H9 (cell line): ENCODE measurements around the gene RNF175. TPM values are rescaled to one million over a fixed set of nuclear protein-coding genes. Genes with fewer than 3 reads are reported as not detected.

Source experiments
- DNase-seq: peaks from one replicate; pipeline ENCODE4 v3.0.0-alpha.2; 2017
- H2AFZ ChIP-seq: one replicate; pipeline ENCODE4 v1.6.1; 2013; ENCODE audit warnings: mild to moderate bottlenecking, low read length, control low read depth, moderate library complexity
- H2AK5ac ChIP-seq: 2 replicates; pipeline ENCODE4 v1.6.1; 2013; ENCODE audit warnings: low read length, control low read depth, mixed read lengths; ENCODE audit not compliant: insufficient read length
- H2BK120ac ChIP-seq: one replicate; pipeline ENCODE4 v1.6.1; 2013; ENCODE audit warnings: low read depth, mild to moderate bottlenecking, low read length, control low read depth, inconsistent platforms; ENCODE audit not compliant: poor library complexity, severe bottlenecking
- H2BK12ac ChIP-seq: 2 replicates; pipeline ENCODE4 v1.6.1; 2013; ENCODE audit warnings: low read length, control low read depth, mixed read lengths, low read depth; ENCODE audit not compliant: insufficient read length
- H2BK15ac ChIP-seq: 2 replicates; pipeline ENCODE4 v1.6.1; 2013; ENCODE audit warnings: low read depth, low read length, control low read depth
- H2BK20ac ChIP-seq: one replicate; pipeline ENCODE4 v1.6.1; 2013; ENCODE audit warnings: low read depth, mild to moderate bottlenecking, low read length, control low read depth, inconsistent platforms; ENCODE audit not compliant: poor library complexity, severe bottlenecking
- H2BK5ac ChIP-seq: 2 replicates; pipeline ENCODE4 v1.6.1; 2013; ENCODE audit warnings: low read length, control low read depth, mixed read lengths; ENCODE audit not compliant: insufficient read length
- H3K14ac ChIP-seq: 2 replicates; pipeline ENCODE4 v1.6.1; 2013; ENCODE audit warnings: low read length, control low read depth; ENCODE audit not compliant: insufficient read depth
- H3K18ac ChIP-seq: 2 replicates; pipeline ENCODE4 v1.6.1; 2013; ENCODE audit warnings: low read depth, mild to moderate bottlenecking, mixed read lengths, low read length, control low read depth; ENCODE audit not compliant: insufficient read length
- H3K23ac ChIP-seq: 2 replicates; pipeline ENCODE4 v1.6.1; 2013; ENCODE audit warnings: low read length, control low read depth, mixed read lengths, low read depth; ENCODE audit not compliant: insufficient read length
- H3K23me2 ChIP-seq: 2 replicates; pipeline ENCODE4 v1.6.1; 2013; ENCODE audit warnings: low read depth, mild to moderate bottlenecking, mixed read lengths, low read length, control low read depth; ENCODE audit not compliant: insufficient read length, poor library complexity, severe bottlenecking
- H3K27ac ChIP-seq: 2 replicates; pipeline ENCODE4 v1.5.1; 2013; ENCODE audit warnings: low read length, control low read depth, mixed read lengths, low read depth; ENCODE audit not compliant: insufficient read length
- H3K27me3 ChIP-seq: 2 replicates; pipeline ENCODE4 v1.6.1; 2013; ENCODE audit warnings: low read length, control low read depth, inconsistent platforms; ENCODE audit not compliant: insufficient read depth
- H3K4ac ChIP-seq: 2 replicates; pipeline ENCODE4 v1.6.1; 2013; ENCODE audit warnings: low read depth, mild to moderate bottlenecking, control low read depth, inconsistent platforms, low read length, moderate library complexity
- H3K4me1 ChIP-seq: 2 replicates; pipeline ENCODE4 v1.6.1; 2013; ENCODE audit warnings: low read length, control low read depth, inconsistent platforms; ENCODE audit not compliant: insufficient read depth
- H3K4me2 ChIP-seq: 2 replicates; pipeline ENCODE4 v1.6.1; 2013; ENCODE audit warnings: low read length, control low read depth, mixed read lengths; ENCODE audit not compliant: insufficient read length, insufficient read depth
- H3K56ac ChIP-seq: 2 replicates; pipeline ENCODE4 v1.6.1; 2013; ENCODE audit warnings: low read depth, mild to moderate bottlenecking, mixed read lengths, low read length, control low read depth; ENCODE audit not compliant: insufficient read length
- H3K79me1 ChIP-seq: 2 replicates; pipeline ENCODE4 v1.6.1; 2013; ENCODE audit warnings: low read depth, mild to moderate bottlenecking, moderate library complexity, low read length, control low read depth, inconsistent platforms; ENCODE audit not compliant: insufficient read depth, poor library complexity, severe bottlenecking
- H3K79me2 ChIP-seq: 2 replicates; pipeline ENCODE4 v1.6.1; 2013; ENCODE audit warnings: low read length, control low read depth, inconsistent platforms; ENCODE audit not compliant: insufficient read depth
- H3K9ac ChIP-seq: 2 replicates; pipeline ENCODE4 v1.6.1; 2013; ENCODE audit warnings: low read length, control low read depth, mixed read lengths; ENCODE audit not compliant: insufficient read length; ENCODE audit errors: extremely low read depth
- H3K9me3 ChIP-seq: one replicate; pipeline ENCODE4 v1.6.1; 2013; ENCODE audit warnings: low read depth, low read length, inconsistent platforms; ENCODE audit not compliant: control insufficient read depth
- H3T11ph ChIP-seq: one replicate; pipeline ENCODE4 v1.6.1; 2013; ENCODE audit warnings: mild to moderate bottlenecking, low read length, control low read depth, inconsistent platforms
- H4K20me1 ChIP-seq: one replicate; pipeline ENCODE4 v1.6.1; 2013; ENCODE audit not compliant: control insufficient read depth, insufficient read length, insufficient read depth
- H4K5ac ChIP-seq: 2 replicates; pipeline ENCODE4 v1.6.1; 2013; ENCODE audit warnings: low read depth, mild to moderate bottlenecking, mixed read lengths, low read length, control low read depth; ENCODE audit not compliant: insufficient read length
- H4K8ac ChIP-seq: replicated peaks from 2 replicates; pipeline ENCODE4 v1.6.1; 2013; ENCODE audit warnings: low read length, control low read depth, mixed read lengths, low read depth; ENCODE audit not compliant: insufficient read length
- H4K91ac ChIP-seq: 2 replicates; pipeline ENCODE4 v1.6.1; 2013; ENCODE audit warnings: low read depth, mild to moderate bottlenecking, moderate library complexity, mixed read lengths, low read length, control low read depth; ENCODE audit not compliant: insufficient read length
- H3K27ac Mint-ChIP-seq, 3 experiments: 2 replicates in 2 of 3; 3 replicates in 1 of 3; pipeline ENCODE4 v1.8.0; 2020 to 2021; ENCODE audit warnings: mixed read lengths in 3 of 3, mild to moderate bottlenecking in 1 of 3, moderate library complexity in 1 of 3
- H3K27me3 Mint-ChIP-seq: 2 replicates; pipeline ENCODE4 v1.8.0; 2021; ENCODE audit warnings: low read depth, mild to moderate bottlenecking, moderate library complexity, mixed read lengths
- H3K36me3 Mint-ChIP-seq, 3 experiments: 2 replicates in 2 of 3; 3 replicates in 1 of 3; pipeline ENCODE4 v1.8.0; 2020 to 2021; ENCODE audit warnings: low read depth in 3 of 3, mixed read lengths in 3 of 3; ENCODE audit not compliant: insufficient read depth in 1 of 3
- H3K4me1 Mint-ChIP-seq, 2 experiments: 2 replicates each; pipeline ENCODE4 v1.8.0; 2020; ENCODE audit warnings: mixed read lengths in 2 of 2
- H3K4me3 Mint-ChIP-seq, 2 experiments: 2 replicates in 1 of 2; 3 replicates in 1 of 2; pipeline ENCODE4 v1.8.0; 2020 to 2021; ENCODE audit warnings: mild to moderate bottlenecking in 2 of 2, mixed read lengths in 2 of 2, moderate library complexity in 1 of 2
- H3K9me3 Mint-ChIP-seq, 2 experiments: 2 replicates in 1 of 2; 3 replicates in 1 of 2; pipeline ENCODE4 v1.8.0; 2020; ENCODE audit warnings: mild to moderate bottlenecking in 2 of 2, mixed read lengths in 2 of 2, moderate library complexity in 1 of 2
- CTCF ChIP-seq: fragments of 200-600 bp; sonication (generic); conservative IDR thresholded peaks from 3 replicates; pipeline ENCODE4 v1.8.0; 2021; ENCODE audit warnings: antibody characterized with exemption, mild to moderate bottlenecking
- WGBS: extraction: QIAGEN DNeasy Blood & Tissue Kit; methylation state at CpG from one replicate; pipeline ENCODE4 v1.1.7; 2013; ENCODE audit warnings: missing lambda C conversion rate, low lambda C conversion rate, mixed read lengths; ENCODE audit not compliant: insufficient read length; ENCODE audit errors: extremely low coverage; 5-methylcytosine and 5-hydroxymethylcytosine counted together
- total RNA-seq: library from RNA; stranded (reverse); gene quantifications from 2 replicates; pipeline ENCODE4 v1.2.1, GENCODE V29; 2021

The RNF175 gene
- total RNA-seq, 1 experiment from 2014 or later: 4.3 TPM

GRCh38 chr4:153798420-153798819, 38.6 kb upstream of the RNF175 start:
- Histone ChIP-seq H3K79me2 (no peaks in the 10 kb centered on the region), H3K56ac (no peak overlapping the region), H3K14ac (no peak overlapping the region), H3K27me3 (no peaks in the 10 kb centered on the region), H3K18ac (no peak overlapping the region), H2AFZ (no peak overlapping the region), H3K9me3 (no peaks in the 10 kb centered on the region), H3K79me1 (no peaks in the 10 kb centered on the region), H3T11ph (no peak overlapping the region), H4K20me1 (no peaks in the 10 kb centered on the region), H2BK5ac (no peak overlapping the region), H3K4me1 (no peaks in the 10 kb centered on the region), H3K4ac (no peak overlapping the region), H3K23ac (no peak overlapping the region), H2BK20ac (no peak overlapping the region), H2BK120ac (no peak overlapping the region), H3K23me2 (no peaks in the 10 kb centered on the region), H2BK12ac (no peak overlapping the region), H3K9ac (no peak overlapping the region), H2BK15ac (no peak overlapping the region), H3K4me2 (no peak overlapping the region), H2AK5ac (no peak overlapping the region), H4K91ac (no peak overlapping the region), H3K27ac (no peak overlapping the region), H4K5ac (no peak overlapping the region), H4K8ac (no peak overlapping the region)
- TF ChIP-seq CTCF: no peak
- Mint-ChIP-seq H3K9me3 (no peaks in the 10 kb centered on the region), H3K27me3 (peaks cover 6% of the 10 kb centered on the region), H3K4me3 (no peak overlapping the region), H3K27ac (no peak overlapping the region), H3K4me1 (peaks cover under 1 to 5% of the 10 kb centered on the region in 2 experiments), H3K36me3 (peaks cover 0 to 2% (median 0%) of the 10 kb centered on the region in 3 experiments; a peak in 2 of 7 replicates)
- no peak for DNase-seq
- no CpG with 5 or more reads among the region's 3 CpGs for WGBS
